HepG2 (cell line): ENCODE measurements around the gene ZBED1. TPM values are rescaled to one million over a fixed set of nuclear protein-coding genes. Genes with fewer than 3 reads are reported as not detected.

Source experiments
- HDAC2 ChIP-seq: sonication (generic); formaldehyde crosslinking; IDR thresholded peaks from 2 replicates; pipeline ENCODE4 v1.4.0; 2020; ENCODE audit warnings: missing genetic modification reagents
- HNF4A ChIP-seq: sonication (generic); formaldehyde crosslinking; IDR thresholded peaks from 2 replicates; pipeline ENCODE4 v1.4.0; 2020; ENCODE audit warnings: missing genetic modification reagents
- HNRNPH1 ChIP-seq: fragments of 200-400 bp; formaldehyde crosslinking; optimal IDR thresholded peaks from 2 replicates; pipeline ENCODE3; 2017; ENCODE audit warnings: mild to moderate bottlenecking, low read depth, low read length
- HNRNPUL1 ChIP-seq: fragments of 200-400 bp; formaldehyde crosslinking; IDR thresholded peaks from 2 replicates; pipeline ENCODE4 v1.6.1; 2017; ENCODE audit warnings: low read depth, mild to moderate bottlenecking, low read length, moderate library complexity
- HOXA5 ChIP-seq: sonication (generic); formaldehyde crosslinking; IDR thresholded peaks from 2 replicates; pipeline ENCODE4 v1.4.0; 2020; ENCODE audit warnings: missing genetic modification reagents
- IRF2 ChIP-seq: IDR thresholded peaks from 2 replicates; pipeline ENCODE4 v1.6.1; 2018; ENCODE audit warnings: missing genetic modification reagents, missing compliant biosample characterization
- KDM3A ChIP-seq: IDR thresholded peaks from 2 replicates; pipeline ENCODE4 v1.6.1; 2018; ENCODE audit warnings: low read depth, missing compliant biosample characterization
- MEF2D ChIP-seq: sonication (generic); formaldehyde crosslinking; IDR thresholded peaks from 2 replicates; pipeline ENCODE4 v1.5.1; 2020; ENCODE audit warnings: mild to moderate bottlenecking, missing genetic modification reagents
- RARA ChIP-seq: IDR thresholded peaks from 2 replicates; pipeline ENCODE4 v1.6.1; 2016; ENCODE audit warnings: missing genetic modification reagents, missing compliant biosample characterization
- RCOR2 ChIP-seq: IDR thresholded peaks from 2 replicates; pipeline ENCODE4 v1.6.1; 2016; ENCODE audit warnings: missing biosample characterization, missing genetic modification reagents
- SMC3 ChIP-seq: IDR thresholded peaks from 2 replicates; pipeline ENCODE4 v1.6.1; 2011; ENCODE audit warnings: low read length, improper control_type of control experiment
- SRSF1 ChIP-seq: fragments of 200-400 bp; formaldehyde crosslinking; optimal IDR thresholded peaks from 2 replicates; pipeline ENCODE3; 2017; ENCODE audit warnings: mild to moderate bottlenecking, low read depth, low read length, moderate library complexity
- SRY ChIP-seq: sonication (generic); formaldehyde crosslinking; IDR thresholded peaks from 2 replicates; pipeline ENCODE4 v1.8.0; 2022; ENCODE audit warnings: mild to moderate bottlenecking, missing genetic modification reagents
- STAG1 ChIP-seq: sonication (generic); formaldehyde crosslinking; IDR thresholded peaks from 2 replicates; pipeline ENCODE4 v1.4.0; 2020; ENCODE audit warnings: missing genetic modification reagents
- TCF7L2 ChIP-seq: IDR thresholded peaks from 2 replicates; pipeline ENCODE4 v1.6.1; 2011; ENCODE audit warnings: mild to moderate bottlenecking, low read depth, low read length, moderate library complexity
- XRCC5 ChIP-seq: fragments of 200-400 bp; formaldehyde crosslinking; optimal IDR thresholded peaks from 2 replicates; pipeline ENCODE3; 2017; ENCODE audit warnings: mild to moderate bottlenecking, low read length
- YEATS4 ChIP-seq: sonication (generic); formaldehyde crosslinking; IDR thresholded peaks from 2 replicates; pipeline ENCODE4 v1.4.0; 2020; ENCODE audit warnings: missing genetic modification reagents, borderline replicate concordance
- ZFP1 ChIP-seq: IDR thresholded peaks from 2 replicates; pipeline ENCODE4 v1.6.1; 2016
- ZFP36L1 ChIP-seq: sonication (generic); formaldehyde crosslinking; IDR thresholded peaks from 2 replicates; pipeline ENCODE4 v1.8.0; 2022; ENCODE audit warnings: mild to moderate bottlenecking, missing genetic modification reagents, moderate library complexity
- ZFY ChIP-seq: sonication (generic); formaldehyde crosslinking; IDR thresholded peaks from 2 replicates; pipeline ENCODE4 v1.4.0; 2020; ENCODE audit warnings: missing genetic modification reagents
- ZNF230 ChIP-seq: sonication (generic); formaldehyde crosslinking; IDR thresholded peaks from 2 replicates; pipeline ENCODE4 v1.4.0; 2020; ENCODE audit warnings: mild to moderate bottlenecking, missing genetic modification reagents
- ZNF253 ChIP-seq: sonication (generic); formaldehyde crosslinking; IDR thresholded peaks from 2 replicates; pipeline ENCODE4 v1.8.0; 2022; ENCODE audit warnings: mild to moderate bottlenecking, missing genetic modification reagents, borderline replicate concordance
- ZNF296 ChIP-seq: sonication (generic); formaldehyde crosslinking; conservative IDR thresholded peaks from 2 replicates; pipeline ENCODE4 v1.5.0; 2020; ENCODE audit warnings: mild to moderate bottlenecking, missing genetic modification reagents
- ZNF709 ChIP-seq: sonication (generic); formaldehyde crosslinking; IDR thresholded peaks from 2 replicates; pipeline ENCODE4 v1.5.0; 2020; ENCODE audit warnings: mild to moderate bottlenecking, missing genetic modification reagents
- ZNF737 ChIP-seq: sonication (generic); formaldehyde crosslinking; IDR thresholded peaks from 2 replicates; pipeline ENCODE4 v1.5.0; 2020; ENCODE audit warnings: missing genetic modification reagents, mild to moderate bottlenecking, borderline replicate concordance
- polyA plus RNA-seq, 8 experiments: library from polyadenylated mRNA; depleted of rRNA in 3 of 8; stranded (reverse) in 7 of 8; unstranded in 1 of 8; fragments of >200 nt; fragmentation: Illumina TruSeq in 4 of 8; extraction: Trizol in 4 of 8; gene quantifications; 2 replicates each; pipeline versions ENCODE4 v1.2.1 to v1.2.3, GENCODE V29; 2011 to 2016; ENCODE audit warnings: low read depth in 4 of 8, missing spikeins in 1 of 8, mixed read lengths in 1 of 8; ENCODE audit not compliant: insufficient read depth in 1 of 8
- total RNA-seq, 5 experiments: library from RNA; depleted of rRNA; stranded (reverse); fragments of >200 nt; fragmentation: Illumina TruSeq; extraction: Trizol; gene quantifications; 2 replicates each; pipeline ENCODE4 v1.2.3, GENCODE V29; 2016; ENCODE audit warnings: low read depth in 1 of 5
- TF ChIP-seq, protein P1 (sequence below), 2 experiments: fragments of 450-650 bp in 1 of 2; sonication (generic) in 1 of 2; formaldehyde crosslinking; IDR thresholded peaks; 2 replicates each; pipeline versions ENCODE4 v1.5.0 to v1.8.0; 2020 to 2022; ENCODE audit warnings: mild to moderate bottlenecking in 1 of 2, missing genetic modification reagents in 1 of 2
- TF ChIP-seq, protein P2 (sequence below): sonication (generic); formaldehyde crosslinking; IDR thresholded peaks from 2 replicates; pipeline ENCODE4 v1.4.0; 2020; ENCODE audit warnings: missing genetic modification reagents
- TF ChIP-seq, protein P3 (sequence below), 2 experiments: sonication (generic) in 1 of 2; formaldehyde crosslinking in 1 of 2; IDR thresholded peaks; 2 replicates each; pipeline versions ENCODE4 v1.4.0 to v1.6.1; 2018 to 2020; ENCODE audit warnings: missing genetic modification reagents in 2 of 2, borderline replicate concordance in 1 of 2, low read depth in 1 of 2, mild to moderate bottlenecking in 1 of 2, missing biosample characterization in 1 of 2

The ZBED1 gene
- total and polyA plus RNA-seq, 2 of the 13 experiments (the other 11 are each of a cell fraction or from before 2014, with no cell fraction given): 20.0 to 29.8 TPM

DNA sequence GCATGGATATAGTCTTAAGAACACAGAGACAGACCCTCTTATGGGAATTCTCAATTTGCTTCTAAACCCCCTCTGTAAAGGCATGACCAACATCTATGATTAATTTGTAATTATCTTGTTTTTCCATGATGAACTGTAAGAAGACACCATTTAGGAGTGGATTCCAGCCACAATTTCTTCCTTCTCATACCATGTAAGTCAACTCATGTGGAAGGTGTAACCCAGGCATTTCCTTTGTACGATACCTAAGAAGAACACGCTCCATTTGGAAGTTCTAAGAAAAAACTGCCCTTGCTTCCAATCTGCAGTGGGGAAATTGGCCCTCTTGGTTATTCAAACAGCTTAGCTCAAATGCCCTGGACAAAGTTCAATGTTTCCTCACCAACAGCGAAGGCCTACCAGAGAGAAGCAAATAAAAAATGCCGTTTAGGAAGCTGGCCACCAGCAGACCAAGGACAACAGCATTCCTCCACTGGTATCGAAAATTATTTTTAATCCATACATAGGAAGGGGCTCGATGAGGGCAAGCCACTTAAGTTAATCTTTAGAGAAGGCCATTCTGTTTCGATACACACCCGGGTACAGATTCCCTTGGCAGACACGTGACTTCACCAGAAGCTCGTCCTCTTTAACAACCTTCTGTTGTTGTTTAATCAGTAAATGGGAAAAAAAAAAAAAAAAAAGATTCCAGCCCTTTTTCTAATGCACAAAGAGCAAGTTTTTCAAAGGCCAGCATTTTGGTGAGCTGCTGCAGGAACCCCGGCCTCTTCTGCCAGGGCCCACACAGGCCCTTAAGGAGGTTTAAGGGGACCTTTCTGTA lies 2.6 kb downstream of the ZBED1 start (continued):
- no peak for TF ChIP-seq HOXA5
- TF ChIP-seq KDM3A (CRISPR knock-in tag): no peak; the same call in 1 of the 2 replicates
- peak; percentile 54 for TF ChIP-seq RARA (CRISPR knock-in tag)
- 0 out of 2 replicates have a peak, but pooled peaks have one; percentile 23 for TF ChIP-seq STAG1 (CRISPR knock-in tag)
- peak; percentile 72 for TF ChIP-seq HDAC2 (CRISPR knock-in tag)
- TF ChIP-seq, protein P1, sequence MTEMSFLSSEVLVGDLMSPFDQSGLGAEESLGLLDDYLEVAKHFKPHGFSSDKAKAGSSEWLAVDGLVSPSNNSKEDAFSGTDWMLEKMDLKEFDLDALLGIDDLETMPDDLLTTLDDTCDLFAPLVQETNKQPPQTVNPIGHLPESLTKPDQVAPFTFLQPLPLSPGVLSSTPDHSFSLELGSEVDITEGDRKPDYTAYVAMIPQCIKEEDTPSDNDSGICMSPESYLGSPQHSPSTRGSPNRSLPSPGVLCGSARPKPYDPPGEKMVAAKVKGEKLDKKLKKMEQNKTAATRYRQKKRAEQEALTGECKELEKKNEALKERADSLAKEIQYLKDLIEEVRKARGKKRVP (CRISPR knock-in tag; IDR thresholded peaks at IDR 0.05): no peak
- TF ChIP-seq ZNF253 (CRISPR knock-in tag): no peak
- no peak for TF ChIP-seq SRSF1
- peak; percentile 53 for TF ChIP-seq ZFY (CRISPR knock-in tag)
- no peak for TF ChIP-seq HNRNPUL1
- peak; percentile 50 for TF ChIP-seq SMC3
- no peak for TF ChIP-seq ZNF709 (CRISPR knock-in tag)
- TF ChIP-seq, protein P2, sequence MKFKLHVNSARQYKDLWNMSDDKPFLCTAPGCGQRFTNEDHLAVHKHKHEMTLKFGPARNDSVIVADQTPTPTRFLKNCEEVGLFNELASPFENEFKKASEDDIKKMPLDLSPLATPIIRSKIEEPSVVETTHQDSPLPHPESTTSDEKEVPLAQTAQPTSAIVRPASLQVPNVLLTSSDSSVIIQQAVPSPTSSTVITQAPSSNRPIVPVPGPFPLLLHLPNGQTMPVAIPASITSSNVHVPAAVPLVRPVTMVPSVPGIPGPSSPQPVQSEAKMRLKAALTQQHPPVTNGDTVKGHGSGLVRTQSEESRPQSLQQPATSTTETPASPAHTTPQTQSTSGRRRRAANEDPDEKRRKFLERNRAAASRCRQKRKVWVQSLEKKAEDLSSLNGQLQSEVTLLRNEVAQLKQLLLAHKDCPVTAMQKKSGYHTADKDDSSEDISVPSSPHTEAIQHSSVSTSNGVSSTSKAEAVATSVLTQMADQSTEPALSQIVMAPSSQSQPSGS (CRISPR knock-in tag): peak; percentile 57; the same call in 1 of the 2 replicates
- no peak for TF ChIP-seq HNRNPH1
- no peak for TF ChIP-seq ZNF230 (CRISPR knock-in tag)
- peak; percentile 44; the same call in 1 of the 2 replicates for TF ChIP-seq IRF2
- no peak; the same call in 1 of the 2 replicates for TF ChIP-seq ZFP36L1 (CRISPR knock-in tag)
- TF ChIP-seq HNF4A (CRISPR knock-in tag): peak; percentile 96
- TF ChIP-seq XRCC5: no peak
- TF ChIP-seq YEATS4: peak; percentile 30; the same call in 1 of the 2 replicates
- TF ChIP-seq ZNF737 (CRISPR knock-in tag): no peak
- no peak for TF ChIP-seq TCF7L2
- TF ChIP-seq ZFP1: peak; percentile 33; the same call in 1 of the 2 replicates
- TF ChIP-seq SRY (CRISPR knock-in tag): 0 out of 2 replicates have a peak, but pooled peaks have one; percentile 7
- 0 out of 2 replicates have a peak, but pooled peaks have one; percentile 4 for TF ChIP-seq MEF2D (CRISPR knock-in tag)
- TF ChIP-seq, protein P3, sequence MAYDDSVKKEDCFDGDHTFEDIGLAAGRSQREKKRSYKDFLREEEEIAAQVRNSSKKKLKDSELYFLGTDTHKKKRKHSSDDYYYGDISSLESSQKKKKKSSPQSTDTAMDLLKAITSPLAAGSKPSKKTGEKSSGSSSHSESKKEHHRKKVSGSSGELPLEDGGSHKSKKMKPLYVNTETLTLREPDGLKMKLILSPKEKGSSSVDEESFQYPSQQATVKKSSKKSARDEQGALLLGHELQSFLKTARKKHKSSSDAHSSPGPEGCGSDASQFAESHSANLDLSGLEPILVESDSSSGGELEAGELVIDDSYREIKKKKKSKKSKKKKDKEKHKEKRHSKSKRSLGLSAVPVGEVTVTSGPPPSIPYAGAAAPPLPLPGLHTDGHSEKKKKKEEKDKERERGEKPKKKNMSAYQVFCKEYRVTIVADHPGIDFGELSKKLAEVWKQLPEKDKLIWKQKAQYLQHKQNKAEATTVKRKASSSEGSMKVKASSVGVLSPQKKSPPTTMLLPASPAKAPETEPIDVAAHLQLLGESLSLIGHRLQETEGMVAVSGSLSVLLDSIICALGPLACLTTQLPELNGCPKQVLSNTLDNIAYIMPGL (CRISPR knock-in tag; IDR thresholded peaks at IDR 0.05; ENCODE audit: borderline replicate concordance in 1 of 2, low read depth in 1 of 2): 0 out of 4 replicates have a peak, but pooled peaks of 1 of the 2 experiments have one; percentile 15
- no peak for TF ChIP-seq ZNF296 (CRISPR knock-in tag)
- TF ChIP-seq RCOR2 (CRISPR knock-in tag): peak; percentile 76; the same call in 1 of the 2 replicates
